CD4-positive, CD25-positive, alpha-beta regulatory T cell (primary cell): ENCODE results near the gene GPR119. TPM values are rescaled to one million over a fixed set of nuclear protein-coding genes. Genes with fewer than 3 reads are reported as not detected.
A peak's percentile ranks its signal among the peaks of the same experiment; 100 is the strongest.

Experiments used
- ATAC-seq, 2 donors: fragments of 150-1000 bp; cut with Tn5 transposase; one replicate each; pipeline ENCODE4 v1.10.0; 2021; ENCODE audit warnings: low read depth in 2 of 2, moderate number of reproducible peaks in 2 of 2, moderate library complexity in 1 of 2
- DNase-seq, 3 donors: peaks; one replicate each; pipeline versions ENCODE4 v3.0.0 to v3.0.0-alpha.2; 2012 to 2022; ENCODE audit warnings: mixed read lengths in 1 of 3
- H3K27ac ChIP-seq: one replicate; pipeline ENCODE4 v1.7.0; 2013; ENCODE audit warnings: mild to moderate bottlenecking, low read length; ENCODE audit not compliant: insufficient read depth, poor library complexity, severe bottlenecking
- H3K27me3 ChIP-seq: one replicate; pipeline ENCODE4 v1.7.0; 2013; ENCODE audit warnings: low read length; ENCODE audit not compliant: control insufficient read depth, insufficient read depth
- H3K36me3 ChIP-seq: one replicate; pipeline ENCODE4 v1.7.0; 2013; ENCODE audit warnings: mild to moderate bottlenecking, low read length, moderate library complexity; ENCODE audit not compliant: control insufficient read depth, insufficient read depth
- H3K4me1 ChIP-seq: 2 replicates; pipeline ENCODE4 v1.7.0; 2013; ENCODE audit warnings: mild to moderate bottlenecking, low read length; ENCODE audit not compliant: insufficient read depth, control insufficient read depth, poor library complexity, severe bottlenecking
- H3K4me3 ChIP-seq: one replicate; pipeline ENCODE4 v1.7.0; 2013; ENCODE audit warnings: low read depth, mild to moderate bottlenecking, low read length, moderate library complexity
- H3K9me3 ChIP-seq, 2 experiments: 1 replicate in 1 of 2; 2 replicates in 1 of 2; pipeline ENCODE4 v1.7.0; 2013; ENCODE audit warnings: low read length in 2 of 2, mild to moderate bottlenecking in 1 of 2, moderate library complexity in 1 of 2; ENCODE audit not compliant: control insufficient read depth in 2 of 2
- H3K27ac Mint-ChIP-seq, 3 donors: one replicate each; pipeline ENCODE4 v1.8.0; 2020 to 2022; ENCODE audit warnings: mild to moderate bottlenecking in 3 of 3, mixed read lengths in 3 of 3, moderate library complexity in 2 of 3
- H3K27me3 Mint-ChIP-seq: one replicate; pipeline ENCODE4 v1.8.0; 2022; ENCODE audit warnings: mild to moderate bottlenecking, mixed read lengths
- H3K36me3 Mint-ChIP-seq: one replicate; pipeline ENCODE4 v1.8.0; 2020; ENCODE audit warnings: mixed read lengths
- H3K4me1 Mint-ChIP-seq, 4 donors: one replicate each; pipeline ENCODE4 v1.8.0; 2020 to 2022; ENCODE audit warnings: mixed read lengths in 4 of 4, mild to moderate bottlenecking in 1 of 4
- H3K4me3 Mint-ChIP-seq, 4 donors: one replicate each; pipeline ENCODE4 v1.8.0; 2020 to 2022; ENCODE audit warnings: mild to moderate bottlenecking in 4 of 4, mixed read lengths in 4 of 4, moderate library complexity in 3 of 4
- H3K9me3 Mint-ChIP-seq, 7 donors: one replicate each; pipeline ENCODE4 v1.8.0; 2020 to 2022; ENCODE audit warnings: mixed read lengths in 7 of 7, mild to moderate bottlenecking in 3 of 7, moderate library complexity in 2 of 7
- polyA plus RNA-seq, 4 donors: library from polyadenylated mRNA; unstranded; fragments of 300-500 nt; fragmentation: Illumina TruSeq; gene quantifications; one replicate each; pipeline ENCODE4 v1.2.3, GENCODE V29; 2021
- total RNA-seq: library from RNA; stranded (reverse); gene quantifications from one replicate; pipeline ENCODE4 v1.2.3, GENCODE V29; 2022

Gene GPR119
- total and polyA plus RNA-seq, 5 donors from 2014 or later: not detected

DNA sequence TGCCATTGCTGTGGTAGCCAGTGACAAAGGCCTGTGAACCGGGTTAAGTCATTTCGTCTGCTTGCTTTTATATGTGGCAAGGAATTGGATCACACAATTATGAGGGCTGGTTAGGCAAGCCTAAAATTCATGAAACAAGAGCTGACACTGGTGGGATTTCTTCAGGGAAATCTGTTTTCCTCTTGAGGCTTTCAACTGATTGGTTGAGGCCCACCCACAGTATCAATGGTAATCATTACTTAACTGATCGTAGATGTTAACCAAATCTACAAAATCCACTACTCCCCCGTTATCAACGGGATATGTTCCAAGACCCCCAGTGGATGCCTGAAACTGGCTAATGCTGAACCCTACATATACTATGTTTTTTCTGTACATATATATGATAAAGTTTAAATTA, 29.3 kb upstream of the GPR119 start:
- H3K4me1 ChIP-seq: no peaks in the 10 kb centered on the region
- H3K9me3 ChIP-seq: no peaks in the 10 kb centered on the region
- Mint-ChIP-seq H3K27ac (no peak overlapping the region), H3K36me3 (peaks cover 9% of the 10 kb centered on the region), H3K9me3 (no peaks in the 10 kb centered on the region), H3K4me3 (no peak overlapping the region), H3K4me1 (peaks cover 0 to 2% (median 0%) of the 10 kb centered on the region in 4 donors), H3K27me3 (no peaks in the 10 kb centered on the region)
- ATAC-seq: no peak
- no peak overlapping the region for H3K4me3 ChIP-seq
- H3K27me3 ChIP-seq: no peaks in the 10 kb centered on the region
- no peak for DNase-seq
- peaks cover 19% of the 10 kb centered on the region for H3K36me3 ChIP-seq
- no peak overlapping the region for H3K27ac ChIP-seq

GRCh38 chrX:130413415-130413814, 27.9 kb upstream of the GPR119 start:
- H3K4me1 ChIP-seq: no peaks in the 10 kb centered on the region
- Mint-ChIP-seq H3K27me3 (no peaks in the 10 kb centered on the region), H3K9me3 (no peaks in the 10 kb centered on the region), H3K27ac (no peak overlapping the region), H3K4me3 (no peak overlapping the region), H3K36me3 (peaks cover 16% of the 10 kb centered on the region), H3K4me1 (peaks cover 0 to 2% (median 0%) of the 10 kb centered on the region in 4 donors)
- peaks cover 26% of the 10 kb centered on the region for H3K36me3 ChIP-seq
- no peaks in the 10 kb centered on the region for H3K27me3 ChIP-seq
- no peak overlapping the region for H3K4me3 ChIP-seq
- H3K9me3 ChIP-seq: no peaks in the 10 kb centered on the region
- ATAC-seq (no peak), DNase-seq (no peak)
- no peak overlapping the region for H3K27ac ChIP-seq

GRCh38 chrX:130402208-130402684, 16.8 kb upstream of the GPR119 start:
- Mint-ChIP-seq H3K4me3 (peak overlapping the region; percentile 86 to 96 (median 91)), H3K4me1 (peaks cover 0 to 35% (median 11%) of the 10 kb centered on the region in 4 donors), H3K9me3 (no peaks in the 10 kb centered on the region), H3K36me3 (peaks cover 3% of the 10 kb centered on the region), H3K27ac (peak overlapping the region; percentile 26 to 95 (median 92)), H3K27me3 (no peaks in the 10 kb centered on the region)
- Histone ChIP-seq H3K27me3 (peaks cover 2% of the 10 kb centered on the region), H3K4me3 (peak overlapping the region; percentile 82), H3K27ac (peak overlapping the region; percentile 69), H3K9me3 (no peaks in the 10 kb centered on the region), H3K4me1 (peaks cover 5% of the 10 kb centered on the region), H3K36me3 (peaks cover 8% of the 10 kb centered on the region)
- DNase-seq (peak in 2 of 3 donors; percentile 2 to 4), ATAC-seq (no peak)

GRCh38 chrX:130401415-130402207, 16.1 kb upstream of the GPR119 start, which contains the start of gene RBMX2:
Gene RBMX2, plus strand, starts transcription at chrX:130401987. Its CDS starts 46 bp downstream, at chrX:130402033.
- Histone ChIP-seq H3K27ac (peak within 1 kb of the TSS; percentile 69), H3K4me1 (peaks cover 5% of the 10 kb centered on the region), H3K36me3 (peaks cover 8% of the 10 kb centered on the region), H3K27me3 (peaks cover 3% of the 10 kb centered on the region), H3K9me3 (no peaks in the 10 kb centered on the region), H3K4me3 (peak within 1 kb of the TSS; percentile 97)
- H3K4me3 Mint-ChIP-seq: peak within 1 kb of the TSS; percentile 86 to 96 (median 91)
- H3K27ac Mint-ChIP-seq: peak within 1 kb of the TSS; percentile 91 to 95 (median 92)
- ATAC-seq (peak; percentile 79 to 88), DNase-seq (peak; percentile 72 to 82 (median 73))
- H3K27me3 Mint-ChIP-seq: no peaks in the 10 kb centered on the region
- peaks cover 3% of the 10 kb centered on the region for H3K36me3 Mint-ChIP-seq
- H3K9me3 Mint-ChIP-seq: no peaks in the 10 kb centered on the region
- H3K4me1 Mint-ChIP-seq: peaks cover 0 to 33% (median 11%) of the 10 kb centered on the region in 4 donors

- H3K27ac Mint-ChIP-seq: no peak overlapping the region
- ATAC-seq (no peak), DNase-seq (no peak)
- H3K4me3 Mint-ChIP-seq: no peak overlapping the region
- peaks cover 0 to 2% (median 0%) of the 10 kb centered on the region in 7 donors for H3K9me3 Mint-ChIP-seq
- Histone ChIP-seq H3K4me1 (no peaks in the 10 kb centered on the region), H3K9me3 (no peaks in the 10 kb centered on the region), H3K4me3 (no peak overlapping the region), H3K27me3 (peaks cover 7% of the 10 kb centered on the region), H3K36me3 (no peaks in the 10 kb centered on the region), H3K27ac (no peak overlapping the region)
- H3K27me3 Mint-ChIP-seq: peaks cover 16% of the 10 kb centered on the region
- H3K4me1 Mint-ChIP-seq: no peaks in the 10 kb centered on the region
- no peaks in the 10 kb centered on the region for H3K36me3 Mint-ChIP-seq
Observed at GRCh38 chrX:130395341-130395740, 9.9 kb upstream of the GPR119 start.

DNA sequence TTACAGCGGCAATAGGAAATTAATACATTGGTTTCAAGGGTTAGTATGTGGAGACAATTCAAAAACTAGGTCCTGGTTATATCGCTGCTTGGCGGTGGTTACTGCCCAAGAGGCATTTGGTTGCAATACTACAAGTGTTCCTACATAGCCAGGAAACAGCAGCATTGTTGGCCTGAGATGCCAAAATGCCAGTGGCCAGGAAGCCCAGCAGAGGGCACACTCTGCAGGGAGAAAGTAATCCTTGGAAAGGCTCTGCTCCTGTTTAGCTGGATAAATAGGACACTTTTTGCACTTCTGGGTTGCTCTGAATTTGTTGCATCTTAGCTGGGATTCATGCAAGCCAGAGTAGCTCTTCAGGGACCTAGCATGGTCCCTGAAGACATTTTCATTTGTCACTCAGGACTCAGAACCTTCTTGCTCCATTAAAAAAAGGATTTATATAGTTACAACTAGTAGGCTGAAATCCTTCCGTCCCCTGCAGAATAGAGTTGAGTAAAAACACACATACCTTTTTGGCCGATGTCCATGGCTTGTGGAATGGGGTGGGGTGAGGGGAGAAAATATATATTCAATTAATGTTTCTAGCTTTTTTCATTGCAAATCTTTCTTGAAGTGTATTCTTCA, 8.1 kb upstream of the GPR119 start:
- no peaks in the 10 kb centered on the region for H3K4me1 ChIP-seq
- no peaks in the 10 kb centered on the region for H3K36me3 ChIP-seq
- no peaks in the 10 kb centered on the region for H3K9me3 ChIP-seq
- H3K27ac ChIP-seq: no peak overlapping the region
- ATAC-seq: no peak
- Mint-ChIP-seq H3K4me3 (no peak overlapping the region), H3K36me3 (no peaks in the 10 kb centered on the region), H3K9me3 (peaks cover 0 to 2% (median 0%) of the 10 kb centered on the region in 7 donors), H3K4me1 (no peaks in the 10 kb centered on the region), H3K27ac (no peak overlapping the region), H3K27me3 (peaks cover 21% of the 10 kb centered on the region)
- H3K4me3 ChIP-seq: no peak overlapping the region
- H3K27me3 ChIP-seq: peaks cover 7% of the 10 kb centered on the region
- DNase-seq: no peak

- no peak overlapping the region for H3K4me3 Mint-ChIP-seq
- H3K36me3 ChIP-seq: no peaks in the 10 kb centered on the region
- H3K27ac Mint-ChIP-seq: no peak overlapping the region
- peaks cover 0 to 3% (median 0%) of the 10 kb centered on the region in 7 donors for H3K9me3 Mint-ChIP-seq
- ATAC-seq (no peak), DNase-seq (no peak)
- no peaks in the 10 kb centered on the region for H3K9me3 ChIP-seq
- peaks cover 9% of the 10 kb centered on the region for H3K27me3 Mint-ChIP-seq
- H3K4me1 ChIP-seq: no peaks in the 10 kb centered on the region
- no peaks in the 10 kb centered on the region for H3K4me1 Mint-ChIP-seq
- H3K27ac ChIP-seq: no peak overlapping the region
- H3K36me3 Mint-ChIP-seq: no peaks in the 10 kb centered on the region
- no peaks in the 10 kb centered on the region for H3K27me3 ChIP-seq
- H3K4me3 ChIP-seq: no peak overlapping the region
Observed at GRCh38 chrX:130386408-130386808, 934 bp upstream of the GPR119 start.
